GM12878 (cell line): ENCODE data around the gene URB1. TPM values are rescaled to one million over a fixed set of nuclear protein-coding genes. Genes with fewer than 3 reads are reported as not detected.

Experiments
- ATAC-seq: fragments of 200-7000 bp; cut with Tn5 transposase; 3 replicates; pipeline ENCODE4 v1.9.1; 2020; ENCODE audit warnings: mild to moderate bottlenecking, moderate library complexity
- BruUV-seq: library from RNA; stranded (reverse); fragments of 400-500 nt; replicated peaks from 2 replicates; lab custom pipeline; 2021; lab: Mats Ljungman, UMichigan
- CTCF ChIA-PET: fragments of 300-600 bp; sonication (Branson Sonifier 250); formaldehyde crosslinking; extraction: SDS; loops from one replicate; lab custom pipeline; 2021; ENCODE audit warnings: inconsistent platforms; lab: Yijun Ruan, JAX
- POLR2A ChIA-PET: fragments of 350-600 bp; formaldehyde crosslinking; extraction: SDS; loops from one replicate; lab custom pipeline; 2021; ENCODE audit warnings: inconsistent platforms; lab: Charles Lee
- RAD21 ChIA-PET: fragments of 300-600 bp; sonication (Branson Sonifier 250); formaldehyde crosslinking; loops from one replicate; lab custom pipeline; 2023; ENCODE audit warnings: antibody characterized with exemption; ENCODE audit not compliant: unreplicated experiment; lab: Charles Lee
- SMC1A ChIA-PET: fragments of 300-600 bp; sonication (Branson Sonifier 250); formaldehyde crosslinking; loops from one replicate; lab custom pipeline; 2023; ENCODE audit not compliant: unreplicated experiment, uncharacterized antibody; lab: Charles Lee
- DNase-seq: peaks from one replicate; pipeline ENCODE4 v3.0.0-alpha.2; 2011; ENCODE audit warnings: low read depth, low spot score
- FAIRE-seq: peaks from 3 replicates; lab custom pipeline; 2011; peaks lifted over from hg19 to GRCh38; lab: Jason Lieb, UNC
- H2AFZ ChIP-seq: 2 replicates; pipeline ENCODE4 v1.6.0; 2011; ENCODE audit warnings: low read depth, low read length, control low read depth; ENCODE audit not compliant: control insufficient read depth
- H3K27ac ChIP-seq: 2 replicates; pipeline ENCODE4 v1.5.1; 2011; ENCODE audit warnings: control low read depth; ENCODE audit not compliant: control insufficient read depth, insufficient read depth
- H3K27me3 ChIP-seq, 2 experiments: replicated peaks in 1 of 2; 2 replicates each; pipeline versions ENCODE4 v1.6.0 to v1.6.1; 2011; ENCODE audit warnings: low read length in 1 of 2; ENCODE audit not compliant: control insufficient read depth in 2 of 2, insufficient read depth in 2 of 2
- H3K36me3 ChIP-seq, 2 experiments: 2 replicates each; pipeline ENCODE4 v1.5.1; 2011; ENCODE audit warnings: low read length in 1 of 2; ENCODE audit not compliant: control insufficient read depth in 2 of 2, insufficient read depth in 2 of 2
- H3K4me1 ChIP-seq: 2 replicates; pipeline ENCODE4 v1.6.1; 2011; ENCODE audit warnings: mild to moderate bottlenecking, low read length, moderate library complexity, mixed read lengths; ENCODE audit not compliant: control insufficient read depth, insufficient read depth
- H3K4me2 ChIP-seq: 2 replicates; pipeline ENCODE4 v1.6.0; 2011; ENCODE audit warnings: control low read depth; ENCODE audit not compliant: control insufficient read depth, insufficient read depth
- H3K4me3 ChIP-seq: fragments of 200-600 bp; sonication (generic); 2 replicates; pipeline ENCODE4 v1.5.1; 2016
- H3K79me2 ChIP-seq: 2 replicates; pipeline ENCODE4 v1.6.0; 2011; ENCODE audit warnings: low read length; ENCODE audit not compliant: control insufficient read depth, insufficient read depth
- H3K9ac ChIP-seq: 2 replicates; pipeline ENCODE4 v1.8.0; 2011; ENCODE audit warnings: low read length, control low read depth, mixed read lengths; ENCODE audit not compliant: control insufficient read depth, insufficient read depth
- H3K9me3 ChIP-seq: replicated peaks from 3 replicates; pipeline ENCODE4 v1.5.1; 2011; ENCODE audit warnings: mild to moderate bottlenecking, low read length; ENCODE audit not compliant: control insufficient read depth, insufficient read depth
- H4K20me1 ChIP-seq: 2 replicates; pipeline ENCODE4 v1.6.0; 2011; ENCODE audit not compliant: control insufficient read depth, insufficient read depth
- DPF2 ChIP-seq: fragments of 450-650 bp; IDR thresholded peaks from 2 replicates; pipeline ENCODE4 v1.6.1; 2017; ENCODE audit warnings: mild to moderate bottlenecking
- HDAC2 ChIP-seq: fragments of 200-600 bp; sonication (generic); IDR thresholded peaks from 2 replicates; pipeline ENCODE4 v1.6.1; 2017
- RFX5 ChIP-seq: IDR thresholded peaks from 2 replicates; pipeline ENCODE4 v1.6.1; 2011; ENCODE audit warnings: low read depth, low read length, improper control_type of control experiment
- SREBF1 ChIP-seq: IDR thresholded peaks from 2 replicates; pipeline ENCODE4 v1.6.1; 2012; ENCODE audit warnings: mild to moderate bottlenecking, low read length
- ZSCAN29 ChIP-seq: fragments of 450-650 bp; IDR thresholded peaks from 2 replicates; pipeline ENCODE4 v1.6.1; 2017; ENCODE audit warnings: mild to moderate bottlenecking, moderate library complexity
- WGBS: methylation state at CpG from one replicate; pipeline ENCODE4 v1.1.6; 2016; ENCODE audit warnings: low lambda C conversion rate; ENCODE audit not compliant: insufficient replicate concordance, insufficient coverage; ENCODE audit errors: missing lambda C conversion rate; 5-methylcytosine and 5-hydroxymethylcytosine counted together
- in situ Hi-C: fragments of 300-500 bp; cut with MboI; formaldehyde crosslinking; loops from 9 replicates; pipeline ENCODE4 v1.14.3; 2018; ENCODE audit warnings: mixed read lengths
- intact Hi-C: fragments of 100-400 bp; cut with micrococcal nuclease; formaldehyde crosslinking; loops from one replicate; pipeline ENCODE4 v1.14.2; 2022; ENCODE audit not compliant: unreplicated experiment
- polyA plus RNA-seq, 11 experiments: library from polyadenylated mRNA; depleted of rRNA in 4 of 11; unstranded in 6 of 11; stranded (reverse) in 5 of 11; fragments of >200 nt; fragmentation: Nextera tagmentation in 4 of 11; fragmentation: Illumina TruSeq in 1 of 11; extraction: Ambion mirVana in 4 of 11; extraction: Trizol in 1 of 11; gene quantifications; 1 replicate in 1 of 11; 2 replicates in 10 of 11; pipeline versions ENCODE4 v1.2.1 to v1.2.3, GENCODE V29; 2011 to 2016; ENCODE audit warnings: inconsistent platforms in 2 of 11, missing spikeins in 2 of 11, low read depth in 1 of 11
- total RNA-seq, 4 experiments: library from RNA; depleted of rRNA in 3 of 4; stranded (reverse); fragments of >200 nt in 3 of 4; fragmentation: Illumina TruSeq in 1 of 4; extraction: Trizol in 1 of 4; gene quantifications; 2 replicates each; pipeline versions ENCODE4 v1.2.1 to v1.2.3, GENCODE V29; 2013 to 2021
- TF ChIP-seq, protein P1 (sequence below): fragments of 450-650 bp; formaldehyde crosslinking; IDR thresholded peaks from 2 replicates; pipeline ENCODE4 v1.5.0; 2022; ENCODE audit warnings: mild to moderate bottlenecking, missing genetic modification characterization
- TF ChIP-seq, protein P2 (sequence below): fragments of 450-650 bp; IDR thresholded peaks from 2 replicates; pipeline ENCODE4 v1.6.1; 2018; ENCODE audit warnings: mild to moderate bottlenecking, low read depth, moderate library complexity; ENCODE audit not compliant: partially characterized antibody
- TF ChIP-seq, protein P3 (sequence below): IDR thresholded peaks from 2 replicates; pipeline ENCODE4 v1.6.1; 2011; ENCODE audit warnings: low read depth, low read length, improper control_type of control experiment, borderline replicate concordance

The URB1 gene
- total and polyA plus RNA-seq, 10 of the 15 experiments (the other 5 are each of a cell fraction or from before 2014, with no cell fraction given): 0.56 to 23.2 (median 8.9) TPM

DNA sequence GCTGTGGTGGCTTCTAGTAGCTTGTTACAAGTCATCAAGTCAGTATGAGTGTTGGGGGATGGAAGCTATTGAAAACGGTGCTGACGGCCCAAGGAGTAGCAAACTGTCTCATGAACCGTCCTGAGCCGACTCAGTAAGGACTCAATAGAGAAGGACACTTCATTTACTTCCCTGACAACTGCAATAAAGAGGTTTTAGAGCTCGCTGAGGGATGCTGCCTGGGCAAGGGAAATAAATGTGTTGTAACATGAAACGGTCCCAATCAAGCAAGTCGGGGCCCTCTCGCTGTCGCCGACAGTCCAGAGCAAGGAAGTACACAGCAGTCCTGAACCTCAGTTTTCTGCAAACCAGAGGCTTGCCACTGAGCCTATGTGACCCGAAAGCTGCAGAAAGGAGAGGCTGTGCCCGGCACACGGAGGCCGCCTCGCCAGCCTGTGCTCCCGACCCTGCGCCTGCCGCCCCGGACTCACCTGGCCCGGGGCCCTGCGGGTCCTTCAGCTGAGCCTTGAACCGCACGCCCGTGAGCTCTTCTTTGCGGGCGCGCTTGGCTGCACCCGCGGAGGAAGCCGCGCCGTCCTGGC lies 423 bp downstream of the URB1 start:
- FAIRE-seq (no peak), DNase-seq (no peak), ATAC-seq (peak; percentile 54)
- H3K9me3 ChIP-seq: no peaks in the 10 kb centered on the region
- ChIA-PET POLR2A (interaction anchor here (0.6 kb wide), 1 partner anchor 208 kb away, joined by 10 read pairs; no protein-coding TSS in a partner anchor), RAD21 (no interaction called here), CTCF (interaction anchor here (1.1 to 1.7 kb wide), 3 partner anchors 10 to 209 kb away, joined by 3 to 10 read pairs (median 3); no protein-coding TSS in a partner anchor), SMC1A (interaction anchor here (0.6 to 1.6 kb wide), 2 partner anchors 78 to 188 kb away, joined by 3 read pairs; no protein-coding TSS in a partner anchor)
- peak overlapping the region; percentile 33 for H3K9ac ChIP-seq
- H3K4me1 ChIP-seq: no peaks in the 10 kb centered on the region
- H2AFZ ChIP-seq: peak overlapping the region; percentile 59
- in situ Hi-C loops (loop anchor here (25.0 kb wide), 1 partner anchor 1245 kb away; the partner anchor contains the start of genes CRYZL1 and ITSN1), intact Hi-C loops (no loop called here)
- H3K4me3 ChIP-seq: peak overlapping the region; percentile 91
- TF ChIP-seq DPF2 (0 out of 2 replicates have a peak, but pooled peaks have one; percentile 11), RFX5 (no peak)
- H3K79me2 ChIP-seq: peaks cover 46% of the 10 kb centered on the region
- TSS peak; percentile 71 for BruUV-seq
- H3K27ac ChIP-seq: no peak overlapping the region
- H3K36me3 ChIP-seq: peaks cover 0 to 7% of the 10 kb centered on the region in 2 experiments; a peak in 1 of 4 replicates
- H3K27me3 ChIP-seq: no peaks in the 10 kb centered on the region
- WGBS: 2% methylated on average over 31 of the region's 32 CpGs
- no peaks in the 10 kb centered on the region for H4K20me1 ChIP-seq
- peak overlapping the region; percentile 39 for H3K4me2 ChIP-seq

DNA sequence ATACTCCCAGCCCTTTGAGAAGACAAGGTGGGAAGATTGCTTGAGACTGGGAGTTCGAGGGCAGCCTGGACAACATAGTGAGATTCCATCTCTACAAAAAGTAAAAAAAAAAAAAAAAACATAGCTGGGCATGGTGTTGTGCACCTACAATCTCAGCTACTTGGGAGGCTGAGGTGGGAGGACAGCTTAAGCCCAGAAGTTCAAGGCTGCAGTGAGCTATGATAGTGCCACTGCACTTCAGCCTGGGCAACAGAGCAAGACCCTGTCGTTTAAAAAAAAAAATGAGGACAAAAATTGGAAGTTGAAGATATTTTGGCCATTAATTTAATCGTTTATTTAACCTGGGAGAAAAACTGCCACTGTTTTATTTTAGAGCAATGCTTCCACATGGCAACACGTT lies 1.1 kb downstream of the URB1 start:
- RAD21 ChIA-PET: no interaction called here
- Histone ChIP-seq H3K79me2 (peaks cover 49% of the 10 kb centered on the region), H2AFZ (no peak overlapping the region), H3K27ac (no peak overlapping the region), H3K36me3 (peaks cover 0 to 7% of the 10 kb centered on the region in 2 experiments; a peak in 1 of 4 replicates), H3K4me3 (peak overlapping the region; percentile 91), H3K9me3 (no peaks in the 10 kb centered on the region), H3K4me1 (no peaks in the 10 kb centered on the region), H3K9ac (peak overlapping the region; percentile 33; the same call in 1 of the 2 replicates), H3K27me3 (no peaks in the 10 kb centered on the region), H3K4me2 (peak overlapping the region; percentile 39), H4K20me1 (no peaks in the 10 kb centered on the region)
- ATAC-seq (no peak), FAIRE-seq (no peak), DNase-seq (no peak)
- CTCF ChIA-PET: interaction anchor here (0.6 to 1.2 kb wide), 4 partner anchors 11 to 656 kb away, joined by 3 to 5 read pairs (median 3); no protein-coding TSS in a partner anchor
- WGBS: 59% methylated on average over 4 of the region's 4 CpGs
- POLR2A ChIA-PET: no interaction called here
- intact Hi-C loops: no loop called here
- BruUV-seq: no TSS peak
- SMC1A ChIA-PET: interaction anchor here (0.6 to 1.6 kb wide), 2 partner anchors 78 to 189 kb away, joined by 3 read pairs; no protein-coding TSS in a partner anchor
- in situ Hi-C loops: loop anchor here (25.0 kb wide), 1 partner anchor 1246 kb away; the partner anchor contains the start of genes CRYZL1 and ITSN1
- TF ChIP-seq, protein P1, sequence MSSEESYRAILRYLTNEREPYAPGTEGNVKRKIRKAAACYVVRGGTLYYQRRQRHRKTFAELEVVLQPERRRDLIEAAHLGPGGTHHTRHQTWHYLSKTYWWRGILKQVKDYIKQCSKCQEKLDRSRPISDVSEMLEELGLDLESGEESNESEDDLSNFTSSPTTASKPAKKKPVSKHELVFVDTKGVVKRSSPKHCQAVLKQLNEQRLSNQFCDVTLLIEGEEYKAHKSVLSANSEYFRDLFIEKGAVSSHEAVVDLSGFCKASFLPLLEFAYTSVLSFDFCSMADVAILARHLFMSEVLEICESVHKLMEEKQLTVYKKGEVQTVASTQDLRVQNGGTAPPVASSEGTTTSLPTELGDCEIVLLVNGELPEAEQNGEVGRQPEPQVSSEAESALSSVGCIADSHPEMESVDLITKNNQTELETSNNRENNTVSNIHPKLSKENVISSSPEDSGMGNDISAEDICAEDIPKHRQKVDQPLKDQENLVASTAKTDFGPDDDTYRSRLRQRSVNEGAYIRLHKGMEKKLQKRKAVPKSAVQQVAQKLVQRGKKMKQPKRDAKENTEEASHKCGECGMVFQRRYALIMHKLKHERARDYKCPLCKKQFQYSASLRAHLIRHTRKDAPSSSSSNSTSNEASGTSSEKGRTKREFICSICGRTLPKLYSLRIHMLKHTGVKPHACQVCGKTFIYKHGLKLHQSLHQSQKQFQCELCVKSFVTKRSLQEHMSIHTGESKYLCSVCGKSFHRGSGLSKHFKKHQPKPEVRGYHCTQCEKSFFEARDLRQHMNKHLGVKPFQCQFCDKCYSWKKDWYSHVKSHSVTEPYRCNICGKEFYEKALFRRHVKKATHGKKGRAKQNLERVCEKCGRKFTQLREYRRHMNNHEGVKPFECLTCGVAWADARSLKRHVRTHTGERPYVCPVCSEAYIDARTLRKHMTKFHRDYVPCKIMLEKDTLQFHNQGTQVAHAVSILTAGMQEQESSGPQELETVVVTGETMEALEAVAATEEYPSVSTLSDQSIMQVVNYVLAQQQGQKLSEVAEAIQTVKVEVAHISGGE: no peak
- no peak for TF ChIP-seq SREBF1
- TF ChIP-seq, protein P2, sequence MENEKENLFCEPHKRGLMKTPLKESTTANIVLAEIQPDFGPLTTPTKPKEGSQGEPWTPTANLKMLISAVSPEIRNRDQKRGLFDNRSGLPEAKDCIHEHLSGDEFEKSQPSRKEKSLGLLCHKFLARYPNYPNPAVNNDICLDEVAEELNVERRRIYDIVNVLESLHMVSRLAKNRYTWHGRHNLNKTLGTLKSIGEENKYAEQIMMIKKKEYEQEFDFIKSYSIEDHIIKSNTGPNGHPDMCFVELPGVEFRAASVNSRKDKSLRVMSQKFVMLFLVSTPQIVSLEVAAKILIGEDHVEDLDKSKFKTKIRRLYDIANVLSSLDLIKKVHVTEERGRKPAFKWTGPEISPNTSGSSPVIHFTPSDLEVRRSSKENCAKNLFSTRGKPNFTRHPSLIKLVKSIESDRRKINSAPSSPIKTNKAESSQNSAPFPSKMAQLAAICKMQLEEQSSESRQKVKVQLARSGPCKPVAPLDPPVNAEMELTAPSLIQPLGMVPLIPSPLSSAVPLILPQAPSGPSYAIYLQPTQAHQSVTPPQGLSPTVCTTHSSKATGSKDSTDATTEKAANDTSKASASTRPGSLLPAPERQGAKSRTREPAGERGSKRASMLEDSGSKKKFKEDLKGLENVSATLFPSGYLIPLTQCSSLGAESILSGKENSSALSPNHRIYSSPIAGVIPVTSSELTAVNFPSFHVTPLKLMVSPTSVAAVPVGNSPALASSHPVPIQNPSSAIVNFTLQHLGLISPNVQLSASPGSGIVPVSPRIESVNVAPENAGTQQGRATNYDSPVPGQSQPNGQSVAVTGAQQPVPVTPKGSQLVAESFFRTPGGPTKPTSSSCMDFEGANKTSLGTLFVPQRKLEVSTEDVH: no peak
- no peak for TF ChIP-seq ZSCAN29
- TF ChIP-seq HDAC2: no peak
- TF ChIP-seq, protein P3, sequence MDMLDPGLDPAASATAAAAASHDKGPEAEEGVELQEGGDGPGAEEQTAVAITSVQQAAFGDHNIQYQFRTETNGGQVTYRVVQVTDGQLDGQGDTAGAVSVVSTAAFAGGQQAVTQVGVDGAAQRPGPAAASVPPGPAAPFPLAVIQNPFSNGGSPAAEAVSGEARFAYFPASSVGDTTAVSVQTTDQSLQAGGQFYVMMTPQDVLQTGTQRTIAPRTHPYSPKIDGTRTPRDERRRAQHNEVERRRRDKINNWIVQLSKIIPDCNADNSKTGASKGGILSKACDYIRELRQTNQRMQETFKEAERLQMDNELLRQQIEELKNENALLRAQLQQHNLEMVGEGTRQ: no peak
